ENCODE measurements around the gene STK40. TPM values are rescaled to one million over a fixed set of nuclear protein-coding genes. Genes with fewer than 3 reads are reported as not detected.

Gene STK40
- total RNA-seq, 1 donor from 2014 or later: 18.9 TPM

DNA sequence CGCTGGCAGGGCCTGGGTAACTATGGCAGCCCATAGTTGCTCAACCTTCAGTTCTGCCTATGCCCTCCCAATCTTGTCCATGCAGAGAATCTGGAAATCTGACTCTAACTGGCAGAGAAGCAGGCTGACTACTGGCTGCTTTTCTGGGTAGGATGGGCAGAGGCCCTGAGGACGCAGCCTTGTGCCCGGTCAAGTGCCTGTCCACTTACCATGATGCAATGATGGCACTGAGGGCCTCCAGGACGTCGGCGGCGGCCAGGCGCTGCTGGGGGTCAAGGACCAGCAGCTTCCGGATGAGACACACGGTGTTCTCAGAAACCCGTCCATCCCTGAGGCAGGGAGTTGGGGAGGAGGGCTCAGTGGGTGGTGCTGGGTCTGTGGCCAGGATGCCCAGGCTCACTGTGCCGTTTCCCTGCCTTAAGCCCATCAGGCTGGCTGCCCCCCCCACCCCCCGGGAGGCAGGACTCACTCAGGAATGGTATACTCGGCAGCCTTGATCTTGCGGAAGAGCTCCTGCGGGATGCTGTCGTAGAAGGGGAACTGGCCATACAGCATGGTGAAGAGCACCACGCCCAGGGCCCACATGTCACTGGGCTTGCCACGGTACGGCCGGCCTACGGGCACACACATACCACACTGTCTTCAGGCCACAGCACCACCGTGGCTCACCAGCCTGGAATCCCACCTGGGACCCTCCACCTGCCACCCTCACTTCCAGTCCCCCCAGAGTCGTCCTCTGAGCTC is 41.9 kb downstream of the STK40 start:
- DNase-seq: no peak

DNA sequence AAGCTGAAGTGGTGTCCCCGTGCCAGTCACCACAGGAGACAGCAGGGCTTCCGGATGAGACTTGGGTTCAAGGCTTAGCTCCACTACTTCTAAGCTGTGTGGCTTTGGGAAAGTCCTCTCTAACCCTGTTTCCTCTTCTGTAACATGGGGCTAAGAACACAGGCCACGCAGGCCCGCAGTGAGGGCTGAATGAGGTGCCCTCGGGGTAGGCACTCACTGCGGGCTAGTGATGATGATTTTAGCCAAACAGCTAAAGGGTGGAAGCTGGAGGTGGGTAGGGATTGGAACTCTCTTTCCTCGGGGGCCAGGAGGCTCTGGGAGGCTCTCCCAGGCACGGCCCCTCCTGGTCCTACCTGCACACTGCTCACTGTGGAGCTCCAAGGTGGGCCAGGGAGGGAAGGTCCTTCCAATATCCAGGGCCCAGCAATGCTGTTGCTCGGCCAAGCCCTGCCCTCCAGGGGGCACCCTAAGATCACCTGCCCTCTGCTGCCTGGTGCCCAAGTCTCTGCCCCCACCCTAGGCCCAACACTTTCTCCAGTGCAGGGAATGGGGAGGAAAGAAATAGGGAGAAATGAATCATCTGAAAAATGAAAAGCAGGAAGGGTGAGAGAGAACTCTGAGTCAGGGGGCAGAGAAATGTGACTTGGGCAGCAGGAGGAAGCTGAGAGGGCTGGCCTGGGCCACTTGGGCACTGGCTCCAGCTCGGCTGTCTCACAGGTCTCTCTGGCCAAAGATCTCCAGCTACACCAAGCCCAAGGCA is 43.1 kb downstream of the STK40 start:
- DNase-seq: peak; percentile 35

DNA sequence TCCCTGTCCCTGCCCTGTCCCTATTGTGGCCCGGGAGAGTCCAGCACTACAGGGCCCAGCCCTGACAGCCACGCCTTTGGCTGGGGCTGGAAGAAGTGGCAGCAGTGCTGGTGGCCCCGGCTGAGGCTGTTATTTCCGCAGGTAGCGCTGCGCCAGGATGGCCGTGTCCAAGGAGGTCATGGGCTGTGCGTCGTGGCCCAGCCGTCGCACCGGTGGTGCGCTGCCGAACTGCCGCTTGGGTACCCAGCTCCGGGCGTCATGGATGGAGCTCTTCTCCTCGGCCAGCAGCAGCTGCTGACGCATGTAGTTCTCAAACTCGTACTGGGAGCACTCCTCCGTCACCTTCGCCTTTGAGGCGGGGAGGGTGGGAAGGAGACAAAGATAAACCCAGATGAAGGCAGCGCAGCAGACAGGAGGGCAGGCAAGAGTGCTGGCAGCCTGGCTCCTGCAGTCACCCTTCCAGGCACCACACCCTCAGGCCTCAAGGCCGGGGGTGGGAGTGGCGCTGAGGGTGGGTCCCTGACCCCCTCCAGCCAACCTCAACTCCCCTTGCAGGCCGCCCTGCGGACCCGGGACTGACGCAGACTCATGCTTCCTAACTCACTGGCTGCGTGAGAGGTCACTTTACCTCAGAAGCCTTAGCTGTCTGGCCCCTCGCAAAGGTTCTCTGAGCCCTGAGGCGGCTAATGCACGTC is 44.0 kb downstream of the STK40 start:
- DNase-seq: no peak

DNA sequence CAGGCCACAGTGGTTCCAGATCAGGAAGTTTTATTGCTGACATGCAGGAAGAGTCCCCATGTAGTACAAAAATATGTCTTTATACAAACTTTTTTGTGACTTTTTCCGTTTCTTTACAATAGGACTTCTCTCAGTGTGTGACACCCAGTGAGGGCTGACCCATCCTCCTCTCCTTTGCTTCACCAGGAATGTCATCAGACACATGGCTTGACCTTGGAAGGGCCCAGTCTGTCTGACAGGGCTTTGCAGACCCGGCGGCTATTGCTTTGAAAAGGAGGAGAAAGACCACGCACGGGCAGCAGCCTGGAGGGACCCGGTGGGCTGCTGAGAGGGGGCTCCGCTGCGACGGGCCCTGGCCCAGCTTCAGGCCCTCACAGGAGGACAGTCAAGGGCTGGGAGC is 46.1 kb downstream of the STK40 start:
- no peak for DNase-seq

DNA sequence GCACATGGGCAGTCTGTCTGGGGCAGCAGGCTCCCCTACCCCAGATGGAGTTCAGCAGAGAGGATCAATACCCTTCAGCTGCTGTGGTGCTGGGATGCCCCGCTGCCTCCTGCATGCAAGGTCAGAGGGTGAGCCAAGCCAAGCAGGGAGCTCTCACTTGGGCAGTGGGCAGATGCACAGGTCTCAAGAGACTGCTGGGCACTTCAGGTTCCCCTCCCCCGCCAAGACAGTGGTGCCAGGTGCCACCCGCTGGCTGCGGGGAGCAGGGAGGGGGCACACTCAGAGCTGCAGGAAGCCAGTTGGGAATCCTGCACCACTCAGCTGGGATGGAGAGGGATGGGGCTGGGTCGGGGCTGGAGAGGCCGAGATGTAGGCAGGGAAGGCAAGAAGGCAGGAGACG is 46.5 kb downstream of the STK40 start:
- no peak for DNase-seq

DNA sequence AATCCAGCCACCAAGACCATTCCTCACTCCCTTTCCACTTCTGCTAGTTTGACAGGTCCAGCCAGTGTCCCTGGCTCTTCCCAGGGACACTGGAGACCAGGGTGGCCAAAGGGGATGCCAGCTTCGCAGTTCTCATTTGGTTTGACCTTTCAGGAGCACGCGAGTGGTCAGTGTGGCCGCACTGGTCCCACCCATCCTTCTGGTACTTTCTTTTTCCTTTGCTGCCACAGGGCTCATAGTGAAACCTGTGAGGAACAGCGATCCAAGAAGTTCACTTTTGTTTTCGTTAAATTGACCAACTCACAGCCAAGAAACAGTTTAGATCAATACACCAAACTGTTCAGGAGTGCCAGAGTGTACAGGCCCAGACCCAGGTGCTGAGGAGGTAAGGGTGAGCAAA is 47.9 kb downstream of the STK40 start:
- DNase-seq: no peak

DNA sequence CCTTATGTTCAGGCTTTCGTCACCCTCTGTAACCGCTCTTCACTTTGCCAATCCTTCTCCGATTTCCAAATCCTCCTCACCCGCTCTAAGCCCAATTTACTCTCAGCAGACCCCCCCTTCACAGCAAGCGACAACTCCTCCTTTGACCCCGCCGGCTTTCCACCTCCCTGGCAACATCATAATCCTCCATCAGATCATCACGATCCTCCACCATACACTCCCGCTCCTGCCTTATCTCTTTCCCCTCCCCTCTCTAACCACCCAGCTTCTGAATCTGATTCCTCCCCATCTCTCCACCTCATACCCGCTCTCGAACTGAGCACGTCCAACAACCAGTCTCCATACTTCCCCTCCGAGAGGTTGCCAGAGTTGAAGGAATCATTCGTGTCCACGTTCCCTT is 54.8 kb downstream of the STK40 start:
- DNase-seq: no peak

DNA sequence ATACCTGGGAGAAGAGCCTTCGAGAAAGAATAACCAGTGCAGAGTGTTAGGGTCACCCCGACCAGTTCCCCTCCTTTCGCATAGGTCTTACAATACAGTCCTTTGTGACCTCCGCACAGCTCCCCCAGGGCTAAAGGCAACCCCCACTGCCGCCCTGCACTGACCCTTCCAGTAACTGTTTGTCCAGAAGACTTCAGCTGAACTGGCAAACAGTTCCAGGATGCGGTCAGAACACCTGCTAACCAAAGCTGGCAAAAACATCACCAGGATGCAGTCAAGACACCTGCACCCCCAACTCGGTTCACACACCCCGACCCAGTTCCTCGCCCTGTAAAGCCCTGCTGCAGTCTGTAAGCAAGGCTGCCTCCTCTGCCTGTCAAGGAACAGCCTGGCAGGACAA is 55.9 kb downstream of the STK40 start:
- DNase-seq: no peak

DNA sequence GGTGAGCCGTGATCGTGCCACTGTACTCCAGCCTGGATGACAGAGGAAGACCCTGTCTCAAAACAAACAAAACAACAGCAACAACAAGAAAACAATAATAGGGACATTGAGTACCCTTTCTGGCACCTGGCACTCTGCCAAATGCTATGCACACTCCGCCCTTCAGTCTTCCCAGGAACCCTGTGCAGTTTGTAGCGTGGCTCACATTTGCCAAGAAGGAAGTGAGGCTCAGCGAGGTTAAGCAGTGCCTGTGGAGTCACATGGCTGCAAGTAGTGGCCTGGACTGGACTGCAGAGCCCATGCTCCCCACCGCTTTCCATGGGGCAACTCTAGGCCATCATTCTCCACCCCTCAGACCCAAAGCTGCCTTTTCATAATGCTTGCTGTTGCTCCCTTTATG is 57.0 kb downstream of the STK40 start:
- DNase-seq: peak; percentile 50

DNA sequence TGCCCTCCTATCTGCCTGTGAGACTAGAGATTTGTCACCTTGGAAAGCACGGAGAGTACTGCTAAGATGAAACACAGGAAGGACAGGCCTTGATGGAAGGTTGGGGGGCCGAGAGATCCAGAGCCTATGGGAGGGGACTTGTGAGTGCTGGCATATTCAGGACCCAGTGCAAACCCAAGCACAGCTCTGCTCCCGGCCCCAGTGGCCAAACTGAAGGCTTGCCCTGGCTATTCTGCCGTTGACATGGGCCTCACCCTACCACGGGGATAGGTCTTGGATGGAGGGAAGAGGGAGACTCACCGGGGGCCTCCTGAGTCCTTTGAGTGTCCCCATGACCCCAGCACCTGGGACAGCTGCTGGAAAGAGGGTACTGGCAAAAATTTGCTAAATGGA is 57.6 kb downstream of the STK40 start:
- DNase-seq: no peak

DNA sequence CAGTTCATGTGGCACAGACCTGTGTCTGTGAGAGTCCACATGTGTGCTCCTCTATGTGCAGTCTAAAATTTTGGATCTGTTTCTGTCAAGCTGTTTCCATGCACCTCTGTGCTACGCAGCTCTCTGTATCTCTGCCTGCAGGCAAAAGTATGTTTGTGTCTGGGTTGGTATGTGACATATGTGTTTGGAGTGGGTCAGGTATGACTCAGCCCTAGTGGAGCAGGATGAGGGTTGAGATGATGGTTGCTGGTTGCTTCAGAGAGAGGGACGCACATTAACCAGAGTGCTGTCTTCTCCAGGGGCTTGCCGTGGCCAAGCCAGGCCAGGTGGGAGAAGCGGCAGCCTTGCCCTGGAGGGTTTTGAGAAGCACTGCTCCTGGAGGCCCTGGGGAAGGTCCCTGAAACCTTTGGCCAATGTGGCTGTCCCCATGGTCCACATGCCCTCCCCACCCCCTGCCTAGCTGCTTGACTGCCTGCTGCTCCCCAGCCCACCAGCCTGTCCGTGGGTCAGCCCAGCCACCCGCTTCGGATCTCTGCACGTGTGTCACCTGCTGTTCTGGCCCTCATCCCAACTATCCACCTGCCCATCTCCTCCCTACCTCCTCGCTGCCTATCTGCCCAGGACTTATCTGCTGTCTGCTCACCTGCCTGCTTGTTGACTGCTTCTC is 58.2 kb downstream of the STK40 start:
- DNase-seq: no peak

DNA sequence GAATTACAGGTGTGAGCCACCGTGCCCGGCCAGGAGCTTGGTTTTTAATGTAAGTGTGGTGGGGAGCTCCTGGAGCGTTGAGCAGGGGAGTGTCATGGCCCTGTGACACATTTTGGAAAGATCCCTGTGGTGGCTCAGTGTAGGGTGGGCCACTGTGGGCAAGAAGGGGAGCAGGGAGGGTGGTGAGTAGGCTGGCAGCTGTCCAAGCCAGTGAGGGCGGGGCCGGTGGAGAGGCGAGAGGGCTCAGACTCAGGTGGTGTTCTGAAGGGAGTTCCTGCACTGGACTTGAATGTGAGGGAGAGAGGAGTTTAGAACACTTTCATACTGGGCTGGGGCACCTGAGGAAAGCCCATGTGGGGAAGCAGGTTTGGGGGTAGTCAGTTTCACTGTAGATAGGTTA is 59.2 kb downstream of the STK40 start:
- DNase-seq: peak; percentile 25

DNA sequence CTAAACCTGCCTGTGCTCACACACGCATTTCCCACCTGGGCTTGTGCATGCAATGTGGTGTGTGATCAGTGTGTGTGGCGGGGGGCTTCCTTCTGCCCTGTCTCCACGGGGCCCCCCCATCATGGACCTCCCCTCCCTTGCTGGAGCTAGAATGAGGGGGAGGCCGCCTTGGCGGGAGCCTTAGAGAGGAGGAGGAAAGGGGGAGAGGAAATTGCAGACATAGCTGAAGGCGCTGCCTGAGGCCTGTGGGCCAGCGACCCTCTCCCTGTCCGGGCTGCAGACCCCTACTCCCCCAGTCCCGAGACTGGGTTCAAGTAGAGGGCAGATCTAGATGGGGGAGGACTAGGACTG is 61.4 kb downstream of the STK40 start:
- DNase-seq: no peak

DNA sequence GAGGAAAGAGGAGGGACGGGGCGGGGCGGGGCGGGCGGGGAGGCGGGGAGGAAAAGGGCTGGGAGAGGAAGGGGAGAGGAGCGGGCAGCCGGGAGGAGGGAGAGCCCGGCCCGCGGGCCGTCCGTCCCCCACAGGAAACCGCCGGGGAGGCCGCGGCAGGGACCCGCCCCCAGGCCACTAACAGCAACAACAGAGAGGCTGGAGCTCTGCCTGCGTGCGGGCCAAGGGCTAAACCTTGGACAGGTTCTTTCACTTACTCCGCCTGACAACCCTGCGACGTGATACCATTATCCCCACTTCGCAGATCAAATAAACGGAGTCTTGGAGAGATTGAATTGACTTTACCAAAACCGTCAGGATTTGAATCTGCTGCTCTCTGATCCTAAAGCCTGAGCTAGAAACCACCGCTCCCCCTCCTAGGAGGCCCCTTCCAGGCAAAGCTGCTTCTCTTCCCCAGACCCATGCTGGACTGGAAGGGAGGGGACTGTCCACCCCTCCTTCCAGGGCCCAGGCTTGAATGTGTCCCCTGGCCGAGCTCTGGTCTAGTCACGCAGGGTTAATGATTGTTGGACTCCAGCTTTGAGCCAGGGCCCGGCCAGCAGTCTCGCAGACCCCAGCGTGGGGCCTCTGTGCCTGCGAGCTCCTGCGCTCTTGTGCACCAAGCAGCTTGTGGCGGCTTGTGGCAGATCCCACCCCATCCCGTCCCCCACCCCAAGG is 61.9 kb downstream of the STK40 start, which contains the start of gene EVA1B:
Gene EVA1B (minus strand): TSS at position 10 of the 717 bp plus-strand sequence. CDS start 608 bp downstream, outside the sequence.
- DNase-seq: peak; percentile 85

DNA sequence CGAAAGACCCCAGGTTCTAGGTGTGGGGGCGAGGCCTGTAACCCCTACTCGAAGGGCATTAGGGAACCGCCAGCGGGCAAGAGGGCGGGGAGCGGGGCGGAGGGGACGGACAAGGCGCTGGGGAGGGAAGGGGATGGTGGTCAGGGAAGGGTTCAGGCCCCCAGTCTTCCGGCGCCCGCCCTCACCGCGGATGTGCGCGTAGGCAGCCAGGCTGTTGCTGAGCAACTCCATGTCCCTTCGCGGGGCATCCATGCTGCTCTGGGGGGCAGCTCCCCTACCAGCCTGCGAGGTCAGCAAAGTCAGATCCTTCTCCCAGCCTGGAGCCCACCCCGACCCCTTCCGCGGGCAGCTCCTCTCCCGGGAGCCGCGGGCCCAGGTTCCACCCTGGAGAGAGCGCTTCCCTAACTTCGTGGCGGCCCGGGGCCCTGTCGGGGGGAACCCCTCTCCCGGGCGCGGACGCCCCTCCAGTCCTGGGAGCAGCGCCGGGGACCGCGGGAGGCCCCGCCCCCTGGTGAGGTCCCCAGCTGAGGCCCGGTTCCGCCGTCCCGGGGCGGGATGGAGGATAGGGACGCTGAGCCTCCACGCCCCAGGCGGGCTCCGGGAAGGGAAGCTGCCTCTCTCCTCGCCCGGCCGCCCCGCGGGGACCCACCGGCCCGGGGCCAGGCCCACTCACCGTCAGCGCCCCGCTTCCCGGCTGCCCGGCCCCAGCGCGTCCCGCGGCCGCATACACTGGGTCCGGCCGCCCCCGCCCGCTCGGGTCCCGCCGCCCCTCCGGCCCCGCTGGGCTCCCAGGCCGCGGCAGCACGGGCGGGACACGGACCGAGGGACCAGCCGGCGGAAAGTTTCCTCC is 62.7 kb downstream of the STK40 start:
- peak; percentile 54 for DNase-seq

DNA sequence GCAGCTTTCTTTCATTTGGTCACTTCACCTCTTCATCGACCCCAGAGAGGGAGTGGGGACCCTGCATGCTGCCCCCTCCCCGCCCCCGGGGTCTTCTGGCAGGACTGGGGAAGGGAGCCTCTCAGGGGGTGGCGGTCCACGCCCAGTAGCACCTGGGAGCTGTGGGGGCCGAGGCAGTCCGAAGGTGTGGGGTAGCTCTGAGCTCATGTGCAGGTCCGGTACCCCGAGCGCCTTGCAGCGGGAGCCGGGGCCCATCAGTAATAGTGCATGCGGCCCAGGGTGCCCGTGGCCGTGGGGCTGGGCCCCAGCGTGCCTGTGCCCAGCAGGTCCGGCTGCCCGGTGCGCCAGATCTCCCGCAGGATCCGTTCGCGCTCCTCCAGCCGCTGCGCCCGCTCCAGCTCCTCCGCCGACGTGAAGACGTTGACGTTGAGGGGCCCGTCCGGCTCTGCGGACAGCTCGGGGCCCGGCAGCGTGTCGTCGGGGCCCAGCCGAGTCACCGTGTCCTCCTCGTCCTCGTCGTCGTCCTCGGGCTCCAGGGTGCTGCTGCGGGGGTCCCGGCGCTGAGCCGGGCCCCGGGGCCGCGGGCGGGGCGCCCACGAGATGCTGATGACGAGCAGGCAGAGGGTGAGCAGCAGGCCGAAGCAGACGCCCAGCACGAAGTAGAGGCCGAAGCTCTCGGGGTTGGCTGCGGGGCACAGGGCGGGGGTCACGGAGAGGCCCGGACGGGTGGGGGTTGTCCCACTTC is 63.5 kb downstream of the STK40 start:
- no peak for DNase-seq

DNA sequence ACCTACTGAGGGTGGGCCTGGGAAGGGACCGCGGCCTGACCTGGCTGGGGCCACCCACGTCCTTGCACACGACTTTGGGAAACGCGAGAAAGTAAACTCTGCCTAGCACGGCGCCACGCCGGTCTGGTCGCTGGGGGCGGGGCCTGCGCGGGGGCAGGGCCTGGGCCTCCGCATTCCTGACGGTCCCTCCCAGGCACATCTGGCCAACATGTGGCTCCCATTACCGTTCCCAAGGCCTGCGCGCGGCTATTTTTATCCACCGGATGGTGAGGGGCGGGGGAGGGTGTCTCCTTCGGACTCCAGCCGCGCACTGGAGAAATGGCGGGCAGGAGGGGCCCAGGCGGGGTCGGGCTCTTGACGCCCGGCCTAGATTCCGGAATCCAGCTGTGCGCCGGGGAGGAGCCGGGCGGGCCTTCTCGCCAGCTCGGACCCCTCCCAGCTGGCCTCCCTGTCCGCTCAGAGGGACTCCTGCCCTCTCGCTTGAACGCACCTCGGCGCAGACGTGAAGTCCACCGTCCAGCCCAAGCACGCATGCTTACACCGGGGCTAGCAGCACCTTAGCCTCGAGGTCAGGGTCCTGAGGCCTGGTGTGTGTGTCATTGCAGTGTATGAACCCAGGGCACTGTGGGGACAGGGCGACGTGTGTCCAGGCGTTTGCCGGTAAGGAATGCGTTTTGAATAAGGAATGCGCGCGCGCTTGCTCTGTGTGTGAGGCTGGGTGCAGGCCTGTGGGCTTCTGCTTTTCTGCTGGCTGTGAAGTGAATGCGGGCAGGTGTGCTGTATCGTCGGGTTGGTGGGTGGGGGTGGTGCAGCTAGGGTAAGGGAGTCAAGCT is 64.4 kb downstream of the STK40 start:
- peak; percentile 97 for DNase-seq

DNA sequence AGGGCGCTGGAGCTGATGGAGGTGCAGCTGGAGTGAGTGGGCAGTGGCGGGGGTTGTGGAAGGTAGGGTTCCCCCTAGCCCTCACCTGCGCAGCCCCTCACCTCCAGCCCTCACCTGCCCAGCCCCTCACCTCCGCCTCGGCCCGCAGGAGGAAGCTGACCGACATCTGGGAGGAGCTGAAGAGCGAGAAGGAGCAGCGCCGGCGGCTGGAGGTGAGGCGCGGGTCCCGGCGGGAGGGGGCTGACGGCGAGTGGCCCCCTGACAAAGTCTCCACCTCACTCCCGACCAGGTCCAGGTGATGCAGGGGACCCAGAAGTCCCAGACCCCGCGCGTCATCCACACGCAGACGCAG is 65.0 kb downstream of the STK40 start:
- no peak for DNase-seq

DNA sequence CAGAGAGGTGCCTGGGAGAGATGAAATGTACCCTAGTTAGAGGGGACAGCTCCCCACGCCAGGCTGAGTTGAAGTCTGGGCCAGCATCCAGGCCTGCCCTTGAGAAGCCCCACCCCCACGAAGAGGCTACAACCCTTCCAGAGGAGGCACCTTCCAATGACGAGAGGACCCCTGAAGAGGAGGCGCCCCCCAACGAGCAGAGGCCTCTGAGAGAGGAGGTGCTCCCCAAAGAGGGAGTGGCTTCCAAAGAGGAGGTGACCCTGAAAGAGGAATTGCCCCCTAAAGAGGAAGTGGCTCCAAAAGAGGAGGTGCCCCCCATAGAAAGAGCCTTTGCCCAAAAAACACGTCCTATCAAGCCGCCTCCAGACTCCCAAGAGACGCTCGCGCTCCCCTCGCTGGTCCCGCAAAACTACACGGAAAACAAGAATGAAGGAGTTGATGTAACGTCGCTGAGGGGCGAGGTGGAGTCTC is 65.4 kb downstream of the STK40 start:
- peak; percentile 38 for DNase-seq

Measured in tongue (tissue), 2 donors.